ENCODE results near the gene TNNT1.

Gene TNNT1, protein sequence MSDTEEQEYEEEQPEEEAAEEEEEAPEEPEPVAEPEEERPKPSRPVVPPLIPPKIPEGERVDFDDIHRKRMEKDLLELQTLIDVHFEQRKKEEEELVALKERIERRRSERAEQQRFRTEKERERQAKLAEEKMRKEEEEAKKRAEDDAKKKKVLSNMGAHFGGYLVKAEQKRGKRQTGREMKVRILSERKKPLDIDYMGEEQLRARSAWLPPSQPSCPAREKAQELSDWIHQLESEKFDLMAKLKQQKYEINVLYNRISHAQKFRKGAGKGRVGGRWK

DNA sequence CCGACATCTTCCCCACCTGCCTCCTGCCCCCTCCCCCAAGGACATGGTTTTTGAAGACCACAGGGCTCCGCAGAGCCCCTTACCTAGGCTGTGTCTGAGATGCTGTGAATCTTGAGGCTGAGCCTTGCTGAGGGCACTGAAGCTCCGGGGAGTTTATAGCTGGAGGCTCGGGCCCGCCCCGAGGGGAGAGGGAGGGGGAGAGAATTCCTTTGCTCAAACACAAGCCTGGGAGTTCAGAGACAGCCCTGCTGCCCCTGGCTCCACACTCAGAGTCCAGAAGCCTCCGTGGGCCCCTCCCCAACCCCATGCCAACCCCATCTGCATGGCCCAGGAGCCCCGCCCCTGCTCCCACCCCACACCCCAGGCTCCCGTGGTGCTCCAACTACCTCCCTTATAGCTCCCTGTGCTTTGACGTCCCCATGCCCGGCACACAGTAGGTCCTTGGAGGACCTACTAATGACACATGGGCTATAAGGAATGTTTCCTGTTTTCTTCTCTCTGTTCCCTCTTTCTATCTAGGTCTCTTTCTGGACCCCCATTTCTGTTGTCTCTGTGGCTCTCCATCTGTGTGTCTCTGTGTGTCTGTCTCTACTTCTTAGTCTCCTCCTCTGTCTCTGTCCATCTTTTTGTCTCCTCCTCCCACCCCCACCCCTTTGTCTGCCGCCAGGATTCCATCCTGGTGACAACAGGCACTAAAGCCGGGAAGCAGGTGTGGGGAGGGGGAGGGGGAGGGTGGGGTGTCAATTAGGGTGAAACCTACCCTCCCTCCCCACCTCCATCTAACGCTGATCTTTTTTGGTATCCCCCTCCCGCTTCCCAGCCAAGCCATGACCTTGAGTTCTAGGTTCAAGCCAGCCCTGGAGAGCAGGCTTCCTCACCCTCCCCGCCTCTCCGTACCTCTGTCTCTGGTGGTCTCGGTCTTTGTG is at the start of gene TNNT1:
Gene TNNT1 (minus strand): TSS at position 129 of the 926 bp plus-strand sequence. CDS start 2,049 bp downstream, outside the sequence.
- Histone ChIP-seq H3K4me1 (ENCODE audit: control insufficient read depth, insufficient read depth, low read length) (peaks cover 16% of the 10 kb centered on the region), H3K36me3 (ENCODE audit: control insufficient read depth, insufficient read depth, low read length) (peaks cover 7% of the 10 kb centered on the region; the same call in 1 of the 2 replicates), H3K9me3 (ENCODE audit: control insufficient read depth, insufficient read depth, low read length) (0 out of 2 replicates have a peak, but pooled peaks cover 6% of the 10 kb centered on the region), H3K27me3 (ENCODE audit: control insufficient read depth, insufficient read depth, low read length) (no peaks in the 10 kb centered on the region), H3K27ac (ENCODE audit: low read depth, low read length) (peak within 1 kb of the TSS; percentile 55), H3K4me3 (ENCODE audit: low read depth, low read length) (peak within 1 kb of the TSS; percentile 47), H3K9ac (ENCODE audit: low read depth, low read length) (no peak within 1 kb of the TSS)

DNA sequence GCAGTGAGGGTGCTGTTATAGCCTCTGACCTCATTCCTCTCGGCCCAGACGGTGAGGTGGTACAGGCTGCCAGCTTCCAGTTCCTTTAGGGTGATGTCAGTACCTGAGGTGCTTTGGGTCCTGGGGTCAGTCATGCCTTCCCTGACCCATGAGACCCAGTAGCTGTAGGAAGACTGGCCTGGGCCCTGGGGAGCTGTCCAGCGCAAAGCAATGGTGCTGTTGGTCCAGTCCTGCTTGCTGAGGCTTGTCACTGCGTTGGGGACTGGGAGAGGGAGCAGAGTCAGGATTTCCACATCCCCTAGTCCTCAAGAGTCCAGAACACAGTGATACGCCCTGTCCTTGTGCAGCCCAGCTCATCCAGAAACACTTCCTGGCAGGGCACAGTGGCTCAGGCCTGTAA is 49.6 kb upstream of the TNNT1 start:
- no peak overlapping the region for H3K4me3 ChIP-seq (ENCODE audit: low read depth, low read length)
- H3K9ac ChIP-seq (ENCODE audit: low read depth, low read length), result no peak overlapping the region
- H3K36me3 ChIP-seq (ENCODE audit: control insufficient read depth, insufficient read depth, low read length), result no peaks in the 10 kb centered on the region
- H3K4me1 ChIP-seq (ENCODE audit: control insufficient read depth, insufficient read depth, low read length), result no peaks in the 10 kb centered on the region
- no peaks in the 10 kb centered on the region for H3K9me3 ChIP-seq (ENCODE audit: control insufficient read depth, insufficient read depth, low read length)
- H3K27ac ChIP-seq (ENCODE audit: low read depth, low read length), result no peak overlapping the region
- no peaks in the 10 kb centered on the region for H3K27me3 ChIP-seq (ENCODE audit: control insufficient read depth, insufficient read depth, low read length)

DNA sequence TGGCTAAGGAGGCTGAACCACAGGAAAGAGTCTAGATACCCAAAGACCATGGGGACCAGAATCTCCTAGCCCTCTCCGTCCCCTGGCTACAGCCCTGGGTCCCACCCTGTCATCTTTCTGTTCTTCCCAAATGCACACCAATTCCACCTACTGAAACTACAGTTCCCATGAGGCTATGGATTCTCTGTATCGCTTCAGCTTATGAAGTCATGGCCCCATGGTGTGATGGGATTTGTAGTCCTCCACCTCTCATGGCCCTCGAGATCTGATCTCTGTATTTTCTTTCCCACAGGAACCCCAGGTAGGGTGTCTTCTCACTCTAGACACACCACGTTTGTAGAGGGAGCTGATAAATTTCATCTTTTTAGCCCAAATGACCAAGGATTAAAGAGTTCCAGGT is 48.5 kb upstream of the TNNT1 start:
- no peaks in the 10 kb centered on the region for H3K9me3 ChIP-seq (ENCODE audit: control insufficient read depth, insufficient read depth, low read length)
- H3K36me3 ChIP-seq (ENCODE audit: control insufficient read depth, insufficient read depth, low read length), result no peaks in the 10 kb centered on the region
- no peaks in the 10 kb centered on the region for H3K4me1 ChIP-seq (ENCODE audit: control insufficient read depth, insufficient read depth, low read length)
- no peak overlapping the region for H3K27ac ChIP-seq (ENCODE audit: low read depth, low read length)
- no peaks in the 10 kb centered on the region for H3K27me3 ChIP-seq (ENCODE audit: control insufficient read depth, insufficient read depth, low read length)
- no peak overlapping the region for H3K4me3 ChIP-seq (ENCODE audit: low read depth, low read length)
- no peak overlapping the region for H3K9ac ChIP-seq (ENCODE audit: low read depth, low read length)

DNA sequence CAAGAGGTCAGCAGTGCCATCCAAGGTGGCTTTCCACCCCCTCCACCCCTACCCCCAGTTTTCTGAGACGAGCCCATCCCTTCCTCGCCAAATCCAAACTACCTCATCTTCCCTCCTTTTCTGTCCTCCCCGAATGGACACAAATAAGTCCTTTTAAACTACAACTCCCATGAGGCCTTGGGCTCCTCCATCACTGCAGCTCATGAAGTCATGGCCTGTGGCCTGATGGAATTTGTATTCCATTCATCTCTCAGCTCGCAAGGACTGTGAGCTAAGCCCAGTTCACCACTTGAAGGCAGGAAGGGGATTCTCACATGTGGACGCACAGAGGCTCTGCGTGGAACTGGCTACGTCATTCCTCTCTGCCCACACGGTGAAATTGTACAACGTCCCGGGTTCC is 47.8 kb upstream of the TNNT1 start:
- no peaks in the 10 kb centered on the region for H3K9me3 ChIP-seq (ENCODE audit: control insufficient read depth, insufficient read depth, low read length)
- no peak overlapping the region for H3K9ac ChIP-seq (ENCODE audit: low read depth, low read length)
- no peak overlapping the region for H3K27ac ChIP-seq (ENCODE audit: low read depth, low read length)
- no peaks in the 10 kb centered on the region for H3K27me3 ChIP-seq (ENCODE audit: control insufficient read depth, insufficient read depth, low read length)
- H3K36me3 ChIP-seq (ENCODE audit: control insufficient read depth, insufficient read depth, low read length), result no peaks in the 10 kb centered on the region
- no peaks in the 10 kb centered on the region for H3K4me1 ChIP-seq (ENCODE audit: control insufficient read depth, insufficient read depth, low read length)
- H3K4me3 ChIP-seq (ENCODE audit: low read depth, low read length), result no peak overlapping the region

DNA sequence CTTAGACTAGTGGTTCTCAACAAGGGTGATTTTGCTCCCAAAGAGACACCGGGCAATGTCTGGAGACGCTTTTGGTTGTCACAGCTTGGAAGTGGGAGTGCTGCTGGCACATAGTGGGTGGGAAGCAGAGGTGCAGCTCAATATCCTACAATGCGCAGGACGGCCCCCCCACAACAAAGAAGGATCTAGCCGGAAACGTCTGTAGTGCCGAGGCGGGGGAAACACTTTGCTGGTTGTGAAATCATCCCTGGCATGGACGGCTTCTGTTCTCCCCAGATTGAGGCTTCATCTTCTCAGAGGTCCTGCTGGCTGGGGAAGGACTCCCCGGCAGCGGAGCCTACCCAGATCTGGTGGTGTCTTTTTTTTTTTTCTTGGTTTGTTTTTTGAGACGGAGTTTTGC is 44.5 kb upstream of the TNNT1 start:
- H3K36me3 ChIP-seq (ENCODE audit: control insufficient read depth, insufficient read depth, low read length), result no peaks in the 10 kb centered on the region
- H3K27me3 ChIP-seq (ENCODE audit: control insufficient read depth, insufficient read depth, low read length), result no peaks in the 10 kb centered on the region
- H3K4me1 ChIP-seq (ENCODE audit: control insufficient read depth, insufficient read depth, low read length), result no peaks in the 10 kb centered on the region
- H3K9ac ChIP-seq (ENCODE audit: low read depth, low read length), result no peak overlapping the region
- no peak overlapping the region for H3K27ac ChIP-seq (ENCODE audit: low read depth, low read length)
- H3K4me3 ChIP-seq (ENCODE audit: low read depth, low read length), result no peak overlapping the region
- H3K9me3 ChIP-seq (ENCODE audit: control insufficient read depth, insufficient read depth, low read length), result no peaks in the 10 kb centered on the region

DNA sequence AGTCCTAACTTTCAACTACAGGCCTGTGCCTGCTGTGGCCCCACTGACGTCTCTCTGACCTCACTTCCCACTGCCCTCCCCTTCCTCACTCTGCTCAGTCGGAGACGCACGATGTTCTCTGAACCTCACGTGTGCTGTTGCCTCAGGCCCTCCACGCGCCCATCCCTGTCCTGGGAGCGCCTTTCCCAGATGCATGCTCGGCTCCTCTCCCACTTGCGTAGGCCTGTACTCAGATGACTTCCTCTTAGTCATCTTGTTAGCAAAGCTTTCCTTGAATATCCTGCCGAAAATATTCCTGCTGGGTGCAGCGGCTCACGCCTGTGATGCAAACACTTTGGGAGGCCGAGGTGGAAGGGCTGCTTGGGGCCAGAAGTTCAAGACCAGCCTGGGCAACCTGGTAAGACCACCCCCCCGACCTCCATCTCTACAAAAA is 40.4 kb upstream of the TNNT1 start:
- no peaks in the 10 kb centered on the region for H3K4me1 ChIP-seq (ENCODE audit: control insufficient read depth, insufficient read depth, low read length)
- H3K9me3 ChIP-seq (ENCODE audit: control insufficient read depth, insufficient read depth, low read length), result no peaks in the 10 kb centered on the region
- no peaks in the 10 kb centered on the region for H3K27me3 ChIP-seq (ENCODE audit: control insufficient read depth, insufficient read depth, low read length)
- H3K36me3 ChIP-seq (ENCODE audit: control insufficient read depth, insufficient read depth, low read length), result no peaks in the 10 kb centered on the region
- no peak overlapping the region for H3K4me3 ChIP-seq (ENCODE audit: low read depth, low read length)
- H3K9ac ChIP-seq (ENCODE audit: low read depth, low read length), result no peak overlapping the region
- H3K27ac ChIP-seq (ENCODE audit: low read depth, low read length), result no peak overlapping the region

DNA sequence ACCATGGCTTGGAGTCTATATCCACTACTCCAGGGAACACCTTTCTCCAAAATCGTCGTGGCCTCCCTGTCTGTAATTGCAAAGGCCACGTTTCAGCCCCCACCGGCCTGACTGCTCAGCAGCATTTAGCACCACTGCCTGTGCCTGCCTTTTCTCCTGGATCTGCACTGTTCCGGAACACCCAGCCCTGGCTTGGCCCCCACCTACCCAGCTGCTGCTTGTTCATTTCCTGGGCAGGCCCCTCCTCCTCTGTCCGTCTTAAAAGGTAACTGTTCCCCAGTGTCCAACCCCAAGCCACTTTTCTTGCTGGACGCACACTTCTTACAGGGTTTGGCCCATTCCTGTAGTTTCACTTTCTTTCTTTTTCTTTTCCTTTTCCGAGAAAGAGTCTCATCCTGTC is 39.6 kb upstream of the TNNT1 start:
- H3K27me3 ChIP-seq (ENCODE audit: control insufficient read depth, insufficient read depth, low read length), result no peaks in the 10 kb centered on the region
- no peak overlapping the region for H3K27ac ChIP-seq (ENCODE audit: low read depth, low read length)
- no peaks in the 10 kb centered on the region for H3K36me3 ChIP-seq (ENCODE audit: control insufficient read depth, insufficient read depth, low read length)
- no peaks in the 10 kb centered on the region for H3K4me1 ChIP-seq (ENCODE audit: control insufficient read depth, insufficient read depth, low read length)
- no peak overlapping the region for H3K9ac ChIP-seq (ENCODE audit: low read depth, low read length)
- no peak overlapping the region for H3K4me3 ChIP-seq (ENCODE audit: low read depth, low read length)
- no peaks in the 10 kb centered on the region for H3K9me3 ChIP-seq (ENCODE audit: control insufficient read depth, insufficient read depth, low read length)

DNA sequence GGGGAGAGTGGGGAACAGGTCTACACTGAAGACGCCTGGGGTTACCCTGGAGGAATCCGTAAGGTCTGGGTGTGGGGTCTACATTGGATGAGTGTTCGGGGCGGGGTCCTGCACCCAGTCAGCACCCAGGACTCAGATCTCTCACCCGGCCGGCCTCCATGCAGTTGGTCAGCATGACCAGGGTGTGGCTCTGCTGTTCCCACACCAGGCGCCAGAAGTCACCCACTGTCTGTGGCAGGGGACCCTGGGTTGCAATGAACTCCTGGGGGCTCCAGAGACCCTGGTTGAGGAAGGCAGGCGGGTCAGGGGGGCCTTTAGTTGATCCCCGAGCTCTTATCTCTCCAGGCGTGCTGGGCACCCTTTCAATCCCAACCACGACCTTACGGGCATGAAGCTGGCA is 37.1 kb upstream of the TNNT1 start:
- Histone ChIP-seq H3K27me3 (ENCODE audit: control insufficient read depth, insufficient read depth, low read length) (peaks cover 11% of the 10 kb centered on the region), H3K27ac (ENCODE audit: low read depth, low read length) (no peak overlapping the region), H3K9me3 (ENCODE audit: control insufficient read depth, insufficient read depth, low read length) (no peaks in the 10 kb centered on the region), H3K4me3 (ENCODE audit: low read depth, low read length) (no peak overlapping the region), H3K4me1 (ENCODE audit: control insufficient read depth, insufficient read depth, low read length) (no peaks in the 10 kb centered on the region), H3K9ac (ENCODE audit: low read depth, low read length) (no peak overlapping the region), H3K36me3 (ENCODE audit: control insufficient read depth, insufficient read depth, low read length) (no peaks in the 10 kb centered on the region)

DNA sequence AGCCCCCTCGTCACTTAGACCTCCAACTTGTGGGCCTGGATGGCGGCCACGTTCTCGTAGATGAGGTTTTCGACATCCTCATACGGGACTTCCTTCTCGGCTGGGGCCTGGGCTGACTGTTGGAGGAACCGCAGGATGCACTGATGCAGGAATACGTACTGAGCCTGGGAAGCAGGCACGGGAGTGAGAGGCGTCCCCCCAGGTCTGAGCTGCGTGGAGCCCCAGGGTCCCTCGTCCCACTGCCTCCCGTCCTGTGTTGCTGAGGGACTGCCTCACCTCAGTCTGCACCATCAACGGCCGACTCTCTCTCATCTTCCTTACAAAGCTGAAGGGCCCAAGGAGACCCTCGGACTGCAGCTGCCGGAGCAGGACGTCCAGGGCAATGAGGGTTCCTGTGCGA is 32.7 kb upstream of the TNNT1 start:
- Histone ChIP-seq H3K4me3 (ENCODE audit: low read depth, low read length) (no peak overlapping the region), H3K27ac (ENCODE audit: low read depth, low read length) (no peak overlapping the region), H3K36me3 (ENCODE audit: control insufficient read depth, insufficient read depth, low read length) (no peaks in the 10 kb centered on the region), H3K4me1 (ENCODE audit: control insufficient read depth, insufficient read depth, low read length) (peaks cover 4% of the 10 kb centered on the region; the same call in 1 of the 2 replicates), H3K9ac (ENCODE audit: low read depth, low read length) (no peak overlapping the region), H3K9me3 (ENCODE audit: control insufficient read depth, insufficient read depth, low read length) (no peaks in the 10 kb centered on the region), H3K27me3 (ENCODE audit: control insufficient read depth, insufficient read depth, low read length) (peaks cover 32% of the 10 kb centered on the region)

DNA sequence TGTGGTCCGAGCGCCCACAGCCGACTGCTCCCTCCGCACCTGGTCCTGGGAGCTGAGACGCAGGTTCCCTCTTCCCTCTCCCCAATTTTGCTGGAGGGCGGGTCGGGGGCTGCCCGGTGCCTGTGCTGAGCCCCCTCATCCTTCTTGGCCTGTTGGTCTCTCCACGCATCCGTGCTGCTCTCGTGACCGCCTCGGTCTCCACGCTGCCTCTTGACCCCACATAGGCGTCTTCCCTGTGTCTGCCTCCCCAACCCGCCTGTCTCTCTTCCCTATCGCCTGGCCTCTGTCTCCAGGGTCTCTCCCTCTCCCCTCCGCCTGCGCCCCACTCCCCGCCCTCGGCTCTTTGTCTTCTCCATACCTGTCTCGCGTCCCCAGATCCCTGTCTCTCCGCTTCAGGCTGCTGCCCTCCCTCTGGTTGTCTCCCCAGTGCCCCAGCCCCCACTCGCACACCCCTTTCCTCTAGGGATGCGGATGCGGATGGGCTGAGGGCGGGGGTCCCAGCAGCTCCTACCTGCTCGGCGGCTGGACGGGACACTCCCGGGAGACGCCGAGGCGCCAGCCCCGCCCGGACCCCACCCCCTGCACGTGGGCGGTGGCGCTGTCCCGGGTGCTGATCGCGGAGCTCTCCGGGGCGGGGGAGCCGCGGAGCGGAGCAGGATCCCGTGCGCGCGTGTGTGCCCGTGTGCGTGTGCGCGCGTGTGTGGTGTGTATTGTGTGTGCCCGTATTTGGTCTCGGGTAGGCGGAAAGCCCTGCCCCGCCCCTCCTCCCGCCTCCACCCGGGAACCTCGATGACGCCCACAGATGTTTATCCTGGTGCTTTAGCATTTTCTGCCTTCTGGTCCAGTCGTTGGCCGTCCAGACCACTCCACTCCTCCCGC is 30.8 kb upstream of the TNNT1 start, which contains the start of gene SYT5:
Gene SYT5 (minus strand): TSS at position 684 of the 879 bp plus-strand sequence. CDS start 1,248 bp downstream, outside the sequence.
- peak within 1 kb of the TSS; percentile 75 for H3K4me3 ChIP-seq (ENCODE audit: low read depth, low read length)
- no peaks in the 10 kb centered on the region for H3K36me3 ChIP-seq (ENCODE audit: control insufficient read depth, insufficient read depth, low read length)
- no peak within 1 kb of the TSS for H3K9ac ChIP-seq (ENCODE audit: low read depth, low read length)
- H3K27me3 ChIP-seq (ENCODE audit: control insufficient read depth, insufficient read depth, low read length), result peaks cover 46% of the 10 kb centered on the region
- H3K4me1 ChIP-seq (ENCODE audit: control insufficient read depth, insufficient read depth, low read length), result peaks cover 7% of the 10 kb centered on the region; the same call in 1 of the 2 replicates
- peak within 1 kb of the TSS; percentile 32 for H3K27ac ChIP-seq (ENCODE audit: low read depth, low read length)
- no peaks in the 10 kb centered on the region for H3K9me3 ChIP-seq (ENCODE audit: control insufficient read depth, insufficient read depth, low read length)

All from HUES48 (cell line).